Measurements from ENCODE around the gene CAMTA1. TPM values are rescaled to one million over a fixed set of nuclear protein-coding genes. Genes with fewer than 3 reads are reported as not detected.
A peak's percentile ranks its signal among the peaks of the same experiment; 100 is the strongest.

The CAMTA1 gene
- total RNA-seq, 4 donors from 2014 or later = 86.3 to 170 (median 132) TPM

DNA sequence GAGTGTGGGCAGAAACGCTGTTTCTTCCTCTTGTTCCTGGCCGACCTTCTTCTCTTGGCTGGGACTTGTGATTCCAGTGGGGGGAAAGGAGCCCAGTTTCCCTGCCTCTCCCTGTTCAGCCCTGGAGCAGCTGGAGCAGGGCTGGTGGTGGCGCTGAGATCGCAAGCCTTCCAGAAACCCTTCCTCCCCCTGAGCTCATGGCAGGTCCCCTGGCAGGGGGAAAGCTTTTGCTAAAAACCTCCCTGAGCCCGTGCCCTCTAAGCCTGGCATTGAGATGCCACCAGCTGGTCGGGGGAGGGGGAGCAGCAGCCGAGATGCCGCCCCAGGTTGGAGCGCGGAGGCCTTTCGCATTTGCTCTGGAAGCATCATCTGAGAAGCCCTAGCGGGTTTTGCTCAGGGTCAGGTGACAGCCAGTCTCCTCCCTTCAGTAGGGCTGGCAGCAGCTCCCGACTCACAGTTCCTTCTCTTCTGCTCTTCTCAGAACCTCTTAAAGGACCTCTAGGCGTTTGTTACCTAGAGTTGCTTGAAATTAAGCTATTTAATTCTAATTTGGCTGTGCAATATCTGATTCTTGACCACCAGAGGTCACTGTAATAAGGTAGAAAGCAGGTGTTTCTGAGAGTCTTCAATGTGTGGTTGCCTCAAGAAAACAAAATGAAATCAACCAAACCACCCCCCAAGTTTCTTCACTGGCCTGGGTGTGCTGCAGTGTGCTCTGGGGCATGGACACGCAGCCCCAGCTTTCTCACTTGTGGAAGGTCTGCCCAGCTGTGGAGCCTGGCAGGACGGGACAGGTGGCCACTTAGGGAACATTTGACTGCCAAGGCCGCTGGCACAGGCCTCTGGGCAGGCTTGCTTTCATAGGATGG is 257.3 kb downstream of the CAMTA1 start:
- ATAC-seq = no peak
- 17 to 60% methylated on average over 1 to 3 of the region's 17 CpGs for WGBS, 2 donors (ENCODE audit: low coverage in 1 of 2)
- no peaks in the 10 kb centered on the region for H3K36me3 ChIP-seq
- no peak overlapping the region for H3K4me3 ChIP-seq
- TF ChIP-seq POLR2AphosphoS5 (IDR thresholded peaks at IDR 0.05) (no peak), POLR2A (IDR thresholded peaks at IDR 0.05) (no peak), EP300 (IDR thresholded peaks at IDR 0.05) (no peak)
- TF ChIP-seq, protein P1, sequence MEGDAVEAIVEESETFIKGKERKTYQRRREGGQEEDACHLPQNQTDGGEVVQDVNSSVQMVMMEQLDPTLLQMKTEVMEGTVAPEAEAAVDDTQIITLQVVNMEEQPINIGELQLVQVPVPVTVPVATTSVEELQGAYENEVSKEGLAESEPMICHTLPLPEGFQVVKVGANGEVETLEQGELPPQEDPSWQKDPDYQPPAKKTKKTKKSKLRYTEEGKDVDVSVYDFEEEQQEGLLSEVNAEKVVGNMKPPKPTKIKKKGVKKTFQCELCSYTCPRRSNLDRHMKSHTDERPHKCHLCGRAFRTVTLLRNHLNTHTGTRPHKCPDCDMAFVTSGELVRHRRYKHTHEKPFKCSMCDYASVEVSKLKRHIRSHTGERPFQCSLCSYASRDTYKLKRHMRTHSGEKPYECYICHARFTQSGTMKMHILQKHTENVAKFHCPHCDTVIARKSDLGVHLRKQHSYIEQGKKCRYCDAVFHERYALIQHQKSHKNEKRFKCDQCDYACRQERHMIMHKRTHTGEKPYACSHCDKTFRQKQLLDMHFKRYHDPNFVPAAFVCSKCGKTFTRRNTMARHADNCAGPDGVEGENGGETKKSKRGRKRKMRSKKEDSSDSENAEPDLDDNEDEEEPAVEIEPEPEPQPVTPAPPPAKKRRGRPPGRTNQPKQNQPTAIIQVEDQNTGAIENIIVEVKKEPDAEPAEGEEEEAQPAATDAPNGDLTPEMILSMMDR (IDR thresholded peaks at IDR 0.05) = peak in 3 of 4 experiments; percentile 52 to 59 (median 57)
- peaks cover 0 to 6% (median 0%) of the 10 kb centered on the region in 3 donors for H3K9me3 ChIP-seq
- no peaks in the 10 kb centered on the region for H3K4me1 ChIP-seq
- peaks cover 53% of the 10 kb centered on the region for H3K27me3 ChIP-seq
- no peak overlapping the region for H3K27ac ChIP-seq

DNA sequence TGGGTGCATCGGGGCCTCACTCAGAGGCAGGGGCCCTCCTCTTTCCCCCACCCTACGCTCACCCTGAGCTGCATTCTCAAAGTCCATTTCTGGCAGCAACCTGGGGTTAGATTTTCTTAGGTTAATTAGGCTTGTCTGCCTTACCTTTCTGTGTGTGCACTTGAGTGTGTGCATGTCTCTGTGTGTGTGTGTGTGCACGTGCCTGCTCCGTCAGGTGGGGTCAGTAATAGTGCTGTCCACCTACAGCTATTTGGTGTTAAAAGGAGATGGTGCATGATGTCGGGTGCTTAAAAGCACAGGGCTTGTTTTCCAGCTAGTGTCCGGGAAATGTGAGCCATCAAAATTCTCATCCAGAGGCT is 257.9 kb downstream of the CAMTA1 start:
- ATAC-seq = no peak
- Histone ChIP-seq H3K4me1 (no peaks in the 10 kb centered on the region), H3K4me3 (no peak overlapping the region), H3K36me3 (no peaks in the 10 kb centered on the region), H3K9me3 (peaks cover 0 to 6% (median 0%) of the 10 kb centered on the region in 3 donors), H3K27ac (no peak overlapping the region), H3K27me3 (peaks cover 59% of the 10 kb centered on the region)
- no peak for TF ChIP-seq EP300 (IDR thresholded peaks at IDR 0.05)
- TF ChIP-seq, protein P1 (IDR thresholded peaks at IDR 0.05) = no peak
- TF ChIP-seq POLR2AphosphoS5 (IDR thresholded peaks at IDR 0.05) = no peak
- no peak for TF ChIP-seq POLR2A (IDR thresholded peaks at IDR 0.05)
- WGBS, 2 donors (ENCODE audit: low coverage in 1 of 2) = 55 to 58% methylated on average over 3 to 4 of the region's 6 CpGs

DNA sequence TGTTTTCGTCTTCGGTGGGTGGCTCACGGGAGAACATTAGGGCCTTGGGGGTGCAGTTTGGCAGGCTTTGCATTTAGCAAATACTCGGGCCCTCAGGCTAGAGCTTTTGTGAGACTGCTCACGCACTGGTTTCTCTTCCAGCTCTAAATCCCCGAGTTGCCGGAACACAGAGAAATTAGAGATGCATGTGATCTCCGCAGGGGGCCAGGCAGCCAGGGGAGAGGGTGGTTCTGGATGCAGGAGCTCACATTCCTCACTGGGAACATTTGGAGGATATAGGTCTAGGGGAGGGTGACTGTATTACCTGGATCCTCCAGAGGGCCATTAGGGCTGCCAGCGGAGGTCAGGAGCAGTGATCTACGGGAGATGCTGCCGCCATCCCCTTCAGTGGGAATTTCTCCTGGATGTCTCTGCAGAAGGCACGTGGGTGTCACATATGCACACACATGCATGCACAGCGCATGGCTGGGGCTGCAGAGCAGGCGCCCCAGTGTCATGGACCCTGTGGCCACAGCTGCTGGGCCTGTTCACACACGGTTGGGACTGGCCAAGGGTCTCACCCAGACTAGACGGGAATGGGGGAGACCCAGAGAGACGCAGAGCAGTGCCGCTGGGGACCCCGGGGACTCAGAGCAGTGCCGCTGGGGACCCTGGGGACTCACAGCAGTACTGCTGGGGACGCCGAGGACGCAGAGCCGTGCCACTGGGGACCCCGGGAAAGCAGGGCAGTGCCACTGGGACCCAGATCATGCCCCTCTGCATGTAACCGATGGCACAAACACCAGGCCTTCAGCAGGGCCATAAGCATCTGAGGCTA is 258.7 kb downstream of the CAMTA1 start:
- Histone ChIP-seq H3K4me1 (no peaks in the 10 kb centered on the region), H3K4me3 (no peak overlapping the region), H3K27ac (no peak overlapping the region), H3K27me3 (peaks cover 63% of the 10 kb centered on the region), H3K36me3 (no peaks in the 10 kb centered on the region), H3K9me3 (peaks cover 0 to 6% (median 0%) of the 10 kb centered on the region in 3 donors)
- 40 to 57% methylated on average over 1 to 5 of the region's 26 CpGs for WGBS, 2 donors (ENCODE audit: low coverage in 1 of 2)
- ATAC-seq = no peak
- TF ChIP-seq POLR2AphosphoS5 (IDR thresholded peaks at IDR 0.05) = no peak

DNA sequence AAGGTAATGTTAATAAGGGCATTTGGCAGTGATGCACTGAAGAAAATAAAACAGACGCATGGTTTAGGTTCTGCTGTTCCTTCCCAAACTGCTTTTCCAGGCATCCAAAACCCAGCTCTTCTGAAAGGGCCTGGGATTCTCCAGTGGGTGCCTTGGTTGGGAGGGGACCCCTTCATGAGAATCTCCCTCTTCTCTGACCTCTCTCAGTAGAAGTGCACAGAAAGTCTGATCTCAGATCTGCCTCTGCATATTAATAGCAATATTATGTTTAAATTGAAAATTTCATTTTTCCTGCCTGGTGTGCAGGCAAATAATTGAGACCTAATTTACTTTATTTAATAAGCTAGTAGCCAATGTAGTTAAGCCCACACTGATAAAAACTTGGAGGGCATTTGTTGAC is 260.6 kb downstream of the CAMTA1 start:
- Histone ChIP-seq H3K36me3 (no peaks in the 10 kb centered on the region), H3K27ac (no peak overlapping the region), H3K4me3 (no peak overlapping the region), H3K27me3 (peaks cover 70% of the 10 kb centered on the region), H3K9me3 (peaks cover 0 to 6% (median 0%) of the 10 kb centered on the region in 3 donors), H3K4me1 (no peaks in the 10 kb centered on the region)
- WGBS, 2 donors (ENCODE audit: low coverage in 1 of 2) = 56 to 91% methylated on average over 1 of the region's 1 CpG
- ATAC-seq = no peak
- no peak for TF ChIP-seq POLR2A (IDR thresholded peaks at IDR 0.05)

DNA sequence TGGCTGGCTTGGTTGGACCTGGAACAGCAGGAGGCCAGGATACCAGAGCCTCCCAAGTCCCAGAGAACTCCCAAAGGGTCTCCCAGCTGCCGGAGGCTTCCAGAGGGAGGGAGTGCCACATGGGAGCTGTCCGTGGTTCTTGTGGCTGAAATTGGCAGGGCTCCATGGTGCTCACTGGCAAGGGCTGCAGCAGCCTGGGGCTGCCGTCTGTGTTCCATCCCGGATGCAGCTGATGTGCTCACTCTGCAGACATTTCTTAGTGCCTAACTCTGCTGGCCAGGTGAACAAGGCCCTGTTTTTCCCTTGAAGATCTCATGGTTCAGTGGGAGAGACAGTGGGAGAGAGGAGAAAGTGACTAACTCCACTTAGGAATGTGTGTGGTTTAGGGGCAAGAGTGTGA is 261.1 kb downstream of the CAMTA1 start:
- no peaks in the 10 kb centered on the region for H3K36me3 ChIP-seq
- H3K27me3 ChIP-seq = peaks cover 73% of the 10 kb centered on the region
- no peaks in the 10 kb centered on the region for H3K4me1 ChIP-seq
- WGBS, 2 donors (ENCODE audit: low coverage in 1 of 2) = no CpG with 5 or more reads among the region's 4 CpGs
- TF ChIP-seq EP300 (IDR thresholded peaks at IDR 0.05) (no peak), POLR2AphosphoS5 (IDR thresholded peaks at IDR 0.05) (no peak), POLR2A (IDR thresholded peaks at IDR 0.05) (no peak)
- TF ChIP-seq, protein P1 (IDR thresholded peaks at IDR 0.05) = no peak
- H3K4me3 ChIP-seq = no peak overlapping the region
- no peak overlapping the region for H3K27ac ChIP-seq
- no peak for ATAC-seq
- H3K9me3 ChIP-seq = peaks cover 0 to 6% (median 0%) of the 10 kb centered on the region in 3 donors
